GM23338 (cell line): ENCODE results near the gene MAP3K7CL. TPM values are rescaled to one million over a fixed set of nuclear protein-coding genes. Genes with fewer than 3 reads are reported as not detected.

Experiments used
- ATAC-seq: fragments of 200-7000 bp; cut with Tn5 transposase; 3 replicates; pipeline ENCODE4 v1.9.1; 2020
- DNase-seq: peaks from one replicate; pipeline ENCODE4 v3.0.0-alpha.2; 2015; ENCODE audit warnings: low spot score
- H2AFZ ChIP-seq: fragments of 200-600 bp; sonication (generic); 2 replicates; pipeline ENCODE4 v1.8.0; 2016; ENCODE audit warnings: antibody characterized with exemption, mild to moderate bottlenecking, moderate library complexity
- H3F3A ChIP-seq: fragments of 200-600 bp; sonication (generic); replicated peaks from 2 replicates; pipeline ENCODE4 v1.8.0; 2017; ENCODE audit warnings: antibody characterized with exemption, mixed run types, low read depth
- H3K27ac ChIP-seq: fragments of 200-600 bp; sonication (generic); 2 replicates; pipeline ENCODE4 v1.6.1; 2016; ENCODE audit warnings: low read depth
- H3K27me3 ChIP-seq: fragments of 200-600 bp; sonication (generic); 2 replicates; pipeline ENCODE4 v1.8.0; 2016; ENCODE audit warnings: mild to moderate bottlenecking, mixed run types, moderate library complexity; ENCODE audit not compliant: insufficient read depth
- H3K36me3 ChIP-seq: fragments of 200-600 bp; sonication (generic); 2 replicates; pipeline ENCODE4 v1.8.0; 2016; ENCODE audit warnings: mild to moderate bottlenecking; ENCODE audit not compliant: insufficient read depth
- H3K4me1 ChIP-seq: fragments of 200-600 bp; sonication (generic); 2 replicates; pipeline ENCODE4 v1.8.0; 2016; ENCODE audit warnings: mild to moderate bottlenecking, moderate library complexity; ENCODE audit not compliant: insufficient read depth
- H3K4me2 ChIP-seq: fragments of 200-600 bp; sonication (generic); 2 replicates; pipeline ENCODE4 v1.7.1; 2017; ENCODE audit warnings: mixed run types
- H3K4me3 ChIP-seq: fragments of 200-600 bp; sonication (generic); 2 replicates; pipeline ENCODE4 v1.6.1; 2016; ENCODE audit warnings: mixed run types
- H3K79me2 ChIP-seq: fragments of 200-600 bp; sonication (generic); replicated peaks from 2 replicates; pipeline ENCODE4 v1.8.0; 2017; ENCODE audit warnings: mild to moderate bottlenecking; ENCODE audit not compliant: insufficient read depth
- H3K9me2 ChIP-seq: fragments of 200-600 bp; sonication (generic); 2 replicates; pipeline ENCODE4 v1.8.0; 2017; ENCODE audit not compliant: insufficient read depth
- H4K20me1 ChIP-seq: fragments of 200-600 bp; sonication (generic); replicated peaks from 2 replicates; pipeline ENCODE4 v1.8.0; 2017; ENCODE audit warnings: mild to moderate bottlenecking; ENCODE audit not compliant: insufficient read depth
- H3K27ac Mint-ChIP-seq: 2 replicates; pipeline ENCODE4 v1.8.0; 2020; ENCODE audit warnings: inconsistent platforms, mild to moderate bottlenecking, moderate library complexity, mixed read lengths
- H3K27me3 Mint-ChIP-seq: 3 replicates; pipeline ENCODE4 v1.8.0; 2022; ENCODE audit warnings: low read depth, mild to moderate bottlenecking, moderate library complexity, mixed read lengths, inconsistent platforms; ENCODE audit not compliant: insufficient read depth, poor library complexity
- H3K36me3 Mint-ChIP-seq: 3 replicates; pipeline ENCODE4 v1.8.0; 2021; ENCODE audit warnings: low read depth, mild to moderate bottlenecking, inconsistent platforms, moderate library complexity, mixed read lengths
- H3K4me1 Mint-ChIP-seq: 3 replicates; pipeline ENCODE4 v1.8.0; 2020; ENCODE audit warnings: mild to moderate bottlenecking, inconsistent platforms, mixed read lengths
- H3K4me3 Mint-ChIP-seq: 3 replicates; pipeline ENCODE4 v1.8.0; 2021; ENCODE audit warnings: moderate library complexity, mild to moderate bottlenecking, inconsistent platforms, mixed read lengths
- H3K9me3 Mint-ChIP-seq: 3 replicates; pipeline ENCODE4 v1.8.0; 2020; ENCODE audit warnings: moderate library complexity, mild to moderate bottlenecking, inconsistent platforms, mixed read lengths
- EZH2 ChIP-seq: fragments of 200-600 bp; sonication (generic); IDR thresholded peaks from one replicate; pipeline ENCODE4 v1.8.0; 2017; ENCODE audit warnings: antibody characterized with exemption, mild to moderate bottlenecking, low read depth; ENCODE audit not compliant: unreplicated experiment
- EZH2phosphoT487 ChIP-seq: fragments of 200-600 bp; sonication (generic); IDR thresholded peaks from one replicate; pipeline ENCODE4 v1.8.1; 2018; ENCODE audit warnings: antibody characterized with exemption; ENCODE audit not compliant: unreplicated experiment
- JUNB ChIP-seq: IDR thresholded peaks from one replicate; pipeline ENCODE4 v1.6.1; 2016; ENCODE audit warnings: antibody characterized with exemption; ENCODE audit not compliant: unreplicated experiment
- NANOG ChIP-seq: IDR thresholded peaks from 2 replicates; pipeline ENCODE4 v1.6.1; 2016; ENCODE audit warnings: antibody characterized with exemption, borderline replicate concordance
- POLR2AphosphoS5 ChIP-seq: IDR thresholded peaks from 2 replicates; pipeline ENCODE4 v1.6.1; 2016; ENCODE audit warnings: antibody characterized with exemption, low read depth
- STAT1 ChIP-seq: IDR thresholded peaks from one replicate; pipeline ENCODE4 v1.6.1; 2016; ENCODE audit warnings: antibody characterized with exemption; ENCODE audit not compliant: unreplicated experiment
- ZNF331 ChIP-seq: fragments of 250-450 bp; sonication (Bioruptor Pico); IDR thresholded peaks from 2 replicates; pipeline ENCODE4 v1.5.0; 2020; ENCODE audit warnings: low read depth, mild to moderate bottlenecking, moderate library complexity
- polyA plus RNA-seq: library from polyadenylated mRNA; unstranded; fragments of >200 nt; fragmentation: Nextera tagmentation; extraction: Ambion mirVana; gene quantifications from 2 replicates; pipeline ENCODE4 v1.2.1, GENCODE V29; 2016
- total RNA-seq: library from RNA; depleted of rRNA; stranded (reverse); fragments of >200 nt; shearing (Covaris generic); gene quantifications from 2 replicates; pipeline ENCODE4 v1.2.3, GENCODE V29; 2014
- TF ChIP-seq, protein P1 (sequence below): fragments of 250-450 bp; sonication (Bioruptor Pico); IDR thresholded peaks from 2 replicates; pipeline ENCODE4 v1.5.0; 2020; ENCODE audit warnings: mild to moderate bottlenecking, moderate library complexity
- TF ChIP-seq, protein P2 (sequence below), 2 experiments: fragments of 200-600 bp in 1 of 2; sonication (generic) in 1 of 2; conservative IDR thresholded peaks; 2 replicates each; pipeline versions ENCODE4 v1.5.1 to v1.6.1; 2016 to 2017; ENCODE audit warnings: antibody characterized with exemption in 2 of 2, low read depth in 2 of 2, mild to moderate bottlenecking in 2 of 2, moderate library complexity in 1 of 2

MAP3K7CL gene
- total and polyA plus RNA-seq, 2 experiments from 2014 or later = 2.4 to 3.6 TPM

DNA sequence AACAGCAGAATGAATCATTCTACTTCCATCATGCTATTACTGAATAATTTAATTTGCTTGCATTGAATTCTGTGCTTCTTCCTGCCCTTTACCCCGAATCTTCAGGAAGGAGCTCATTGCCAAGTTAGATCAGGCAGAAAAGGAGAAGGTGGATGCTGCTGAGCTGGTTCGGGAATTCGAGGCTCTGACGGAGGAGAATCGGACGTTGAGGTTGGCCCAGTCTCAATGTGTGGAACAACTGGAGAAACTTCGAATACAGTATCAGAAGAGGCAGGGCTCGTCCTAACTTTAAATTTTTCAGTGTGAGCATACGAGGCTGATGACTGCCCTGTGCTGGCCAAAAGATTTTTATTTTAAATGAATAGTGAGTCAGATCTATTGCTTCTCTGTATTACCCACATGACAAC lies 44.2 kb downstream of the MAP3K7CL start:
- ATAC-seq (no peak), DNase-seq (no peak)
- Mint-ChIP-seq H3K27me3 (no peaks in the 10 kb centered on the region), H3K36me3 (no peaks in the 10 kb centered on the region), H3K27ac (no peak overlapping the region), H3K4me1 (no peaks in the 10 kb centered on the region), H3K4me3 (no peak overlapping the region), H3K9me3 (no peaks in the 10 kb centered on the region)
- H3K4me3 ChIP-seq = no peak overlapping the region
- no peaks in the 10 kb centered on the region for H4K20me1 ChIP-seq
- TF ChIP-seq EZH2 = no peak
- no peak overlapping the region for H3K27ac ChIP-seq
- no peak overlapping the region for H3K4me2 ChIP-seq
- no peaks in the 10 kb centered on the region for H3K9me2 ChIP-seq
- no peaks in the 10 kb centered on the region for H3K27me3 ChIP-seq
- no peaks in the 10 kb centered on the region for H3K4me1 ChIP-seq
- no peaks in the 10 kb centered on the region for H3F3A ChIP-seq
- no peak overlapping the region for H2AFZ ChIP-seq
- no peaks in the 10 kb centered on the region for H3K79me2 ChIP-seq
- H3K36me3 ChIP-seq = no peaks in the 10 kb centered on the region

DNA sequence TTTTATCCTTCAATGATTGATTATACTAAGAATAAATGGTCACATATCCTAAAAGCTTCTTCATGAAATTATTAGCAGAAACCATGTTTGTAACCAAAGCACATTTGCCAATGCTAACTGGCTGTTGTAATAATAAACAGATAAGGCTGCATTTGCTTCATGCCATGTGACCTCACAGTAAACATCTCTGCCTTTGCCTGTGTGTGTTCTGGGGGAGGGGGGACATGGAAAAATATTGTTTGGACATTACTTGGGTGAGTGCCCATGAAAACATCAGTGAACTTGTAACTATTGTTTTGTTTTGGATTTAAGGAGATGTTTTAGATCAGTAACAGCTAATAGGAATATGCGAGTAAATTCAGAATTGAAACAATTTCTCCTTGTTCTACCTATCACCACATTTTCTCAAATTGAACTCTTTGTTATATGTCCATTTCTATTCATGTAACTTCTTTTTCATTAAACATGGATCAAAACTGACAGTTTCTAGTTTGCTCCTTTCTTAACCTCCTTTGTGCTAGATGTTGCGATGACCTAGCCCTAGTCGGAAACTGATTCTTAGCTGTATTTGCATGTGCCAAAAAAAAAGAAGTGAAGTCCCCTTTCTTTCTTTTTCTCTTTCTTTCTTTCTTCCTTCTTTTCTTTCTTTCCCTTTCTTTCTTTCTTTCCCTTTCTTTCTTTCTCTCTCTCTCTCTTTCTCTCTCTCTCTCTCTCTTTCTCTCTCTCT lies 45.1 kb downstream of the MAP3K7CL start:
- Histone ChIP-seq H4K20me1 (no peaks in the 10 kb centered on the region), H3K4me1 (peaks cover 5% of the 10 kb centered on the region; the same call in 1 of the 2 replicates), H3K4me3 (no peak overlapping the region), H3K79me2 (no peaks in the 10 kb centered on the region), H3K27me3 (no peaks in the 10 kb centered on the region), H3K36me3 (no peaks in the 10 kb centered on the region), H3F3A (no peaks in the 10 kb centered on the region), H3K9me2 (no peaks in the 10 kb centered on the region), H2AFZ (no peak overlapping the region), H3K4me2 (no peak overlapping the region), H3K27ac (no peak overlapping the region)
- H3K27me3 Mint-ChIP-seq = no peaks in the 10 kb centered on the region
- no peak overlapping the region for H3K27ac Mint-ChIP-seq
- DNase-seq = no peak
- peaks cover 5% of the 10 kb centered on the region for H3K4me1 Mint-ChIP-seq
- no peak for ATAC-seq
- no peaks in the 10 kb centered on the region for H3K9me3 Mint-ChIP-seq
- H3K36me3 Mint-ChIP-seq = no peaks in the 10 kb centered on the region
- TF ChIP-seq ZNF331 = no peak
- no peak for TF ChIP-seq JUNB
- TF ChIP-seq POLR2AphosphoS5 = no peak
- TF ChIP-seq STAT1 = no peak
- no peak for TF ChIP-seq NANOG
- TF ChIP-seq, protein P1, sequence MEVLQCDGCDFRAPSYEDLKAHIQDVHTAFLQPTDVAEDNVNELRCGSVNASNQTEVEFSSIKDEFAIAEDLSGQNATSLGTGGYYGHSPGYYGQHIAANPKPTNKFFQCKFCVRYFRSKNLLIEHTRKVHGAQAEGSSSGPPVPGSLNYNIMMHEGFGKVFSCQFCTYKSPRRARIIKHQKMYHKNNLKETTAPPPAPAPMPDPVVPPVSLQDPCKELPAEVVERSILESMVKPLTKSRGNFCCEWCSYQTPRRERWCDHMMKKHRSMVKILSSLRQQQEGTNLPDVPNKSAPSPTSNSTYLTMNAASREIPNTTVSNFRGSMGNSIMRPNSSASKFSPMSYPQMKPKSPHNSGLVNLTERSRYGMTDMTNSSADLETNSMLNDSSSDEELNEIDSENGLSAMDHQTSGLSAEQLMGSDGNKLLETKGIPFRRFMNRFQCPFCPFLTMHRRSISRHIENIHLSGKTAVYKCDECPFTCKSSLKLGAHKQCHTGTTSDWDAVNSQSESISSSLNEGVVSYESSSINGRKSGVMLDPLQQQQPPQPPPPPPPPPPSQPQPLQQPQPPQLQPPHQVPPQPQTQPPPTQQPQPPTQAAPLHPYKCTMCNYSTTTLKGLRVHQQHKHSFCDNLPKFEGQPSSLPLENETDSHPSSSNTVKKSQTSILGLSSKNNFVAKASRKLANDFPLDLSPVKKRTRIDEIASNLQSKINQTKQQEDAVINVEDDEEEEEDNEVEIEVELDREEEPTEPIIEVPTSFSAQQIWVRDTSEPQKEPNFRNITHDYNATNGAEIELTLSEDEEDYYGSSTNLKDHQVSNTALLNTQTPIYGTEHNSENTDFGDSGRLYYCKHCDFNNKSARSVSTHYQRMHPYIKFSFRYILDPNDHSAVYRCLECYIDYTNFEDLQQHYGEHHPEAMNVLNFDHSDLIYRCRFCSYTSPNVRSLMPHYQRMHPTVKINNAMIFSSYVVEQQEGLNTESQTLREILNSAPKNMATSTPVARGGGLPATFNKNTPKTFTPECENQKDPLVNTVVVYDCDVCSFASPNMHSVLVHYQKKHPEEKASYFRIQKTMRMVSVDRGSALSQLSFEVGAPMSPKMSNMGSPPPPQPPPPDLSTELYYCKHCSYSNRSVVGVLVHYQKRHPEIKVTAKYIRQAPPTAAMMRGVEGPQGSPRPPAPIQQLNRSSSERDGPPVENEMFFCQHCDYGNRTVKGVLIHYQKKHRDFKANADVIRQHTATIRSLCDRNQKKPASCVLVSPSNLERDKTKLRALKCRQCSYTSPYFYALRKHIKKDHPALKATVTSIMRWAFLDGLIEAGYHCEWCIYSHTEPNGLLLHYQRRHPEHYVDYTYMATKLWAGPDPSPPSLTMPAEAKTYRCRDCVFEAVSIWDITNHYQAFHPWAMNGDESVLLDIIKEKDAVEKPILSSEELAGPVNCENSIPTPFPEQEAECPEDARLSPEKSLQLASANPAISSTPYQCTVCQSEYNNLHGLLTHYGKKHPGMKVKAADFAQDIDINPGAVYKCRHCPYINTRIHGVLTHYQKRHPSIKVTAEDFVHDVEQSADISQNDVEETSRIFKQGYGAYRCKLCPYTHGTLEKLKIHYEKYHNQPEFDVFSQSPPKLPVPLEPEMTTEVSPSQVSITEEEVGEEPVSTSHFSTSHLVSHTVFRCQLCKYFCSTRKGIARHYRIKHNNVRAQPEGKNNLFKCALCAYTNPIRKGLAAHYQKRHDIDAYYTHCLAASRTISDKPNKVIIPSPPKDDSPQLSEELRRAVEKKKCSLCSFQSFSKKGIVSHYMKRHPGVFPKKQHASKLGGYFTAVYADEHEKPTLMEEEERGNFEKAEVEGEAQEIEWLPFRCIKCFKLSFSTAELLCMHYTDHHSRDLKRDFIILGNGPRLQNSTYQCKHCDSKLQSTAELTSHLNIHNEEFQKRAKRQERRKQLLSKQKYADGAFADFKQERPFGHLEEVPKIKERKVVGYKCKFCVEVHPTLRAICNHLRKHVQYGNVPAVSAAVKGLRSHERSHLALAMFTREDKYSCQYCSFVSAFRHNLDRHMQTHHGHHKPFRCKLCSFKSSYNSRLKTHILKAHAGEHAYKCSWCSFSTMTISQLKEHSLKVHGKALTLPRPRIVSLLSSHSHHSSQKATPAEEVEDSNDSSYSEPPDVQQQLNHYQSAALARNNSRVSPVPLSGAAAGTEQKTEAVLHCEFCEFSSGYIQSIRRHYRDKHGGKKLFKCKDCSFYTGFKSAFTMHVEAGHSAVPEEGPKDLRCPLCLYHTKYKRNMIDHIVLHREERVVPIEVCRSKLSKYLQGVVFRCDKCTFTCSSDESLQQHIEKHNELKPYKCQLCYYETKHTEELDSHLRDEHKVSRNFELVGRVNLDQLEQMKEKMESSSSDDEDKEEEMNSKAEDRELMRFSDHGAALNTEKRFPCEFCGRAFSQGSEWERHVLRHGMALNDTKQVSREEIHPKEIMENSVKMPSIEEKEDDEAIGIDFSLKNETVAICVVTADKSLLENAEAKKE (CRISPR knock-in tag) = no peak
- TF ChIP-seq EZH2phosphoT487 = no peak
- TF ChIP-seq EZH2 = no peak
- TF ChIP-seq, protein P2, sequence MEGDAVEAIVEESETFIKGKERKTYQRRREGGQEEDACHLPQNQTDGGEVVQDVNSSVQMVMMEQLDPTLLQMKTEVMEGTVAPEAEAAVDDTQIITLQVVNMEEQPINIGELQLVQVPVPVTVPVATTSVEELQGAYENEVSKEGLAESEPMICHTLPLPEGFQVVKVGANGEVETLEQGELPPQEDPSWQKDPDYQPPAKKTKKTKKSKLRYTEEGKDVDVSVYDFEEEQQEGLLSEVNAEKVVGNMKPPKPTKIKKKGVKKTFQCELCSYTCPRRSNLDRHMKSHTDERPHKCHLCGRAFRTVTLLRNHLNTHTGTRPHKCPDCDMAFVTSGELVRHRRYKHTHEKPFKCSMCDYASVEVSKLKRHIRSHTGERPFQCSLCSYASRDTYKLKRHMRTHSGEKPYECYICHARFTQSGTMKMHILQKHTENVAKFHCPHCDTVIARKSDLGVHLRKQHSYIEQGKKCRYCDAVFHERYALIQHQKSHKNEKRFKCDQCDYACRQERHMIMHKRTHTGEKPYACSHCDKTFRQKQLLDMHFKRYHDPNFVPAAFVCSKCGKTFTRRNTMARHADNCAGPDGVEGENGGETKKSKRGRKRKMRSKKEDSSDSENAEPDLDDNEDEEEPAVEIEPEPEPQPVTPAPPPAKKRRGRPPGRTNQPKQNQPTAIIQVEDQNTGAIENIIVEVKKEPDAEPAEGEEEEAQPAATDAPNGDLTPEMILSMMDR (conservative IDR thresholded peaks at IDR 0.05; ENCODE audit: low read depth in 2 of 2) = no peak
- H3K4me3 Mint-ChIP-seq = no peak overlapping the region
